Activated CD8-positive, alpha-beta memory T cell treated with anti-CD3 and anti-CD28 coated beads for 24 hours (primary cell): ENCODE results near the gene ARID1A.
A peak's percentile ranks its signal among the peaks of the same experiment; 100 is the strongest.

Source experiments
- DNase-seq: peaks from one replicate; pipeline ENCODE4 v3.0.0-alpha.2; 2020

Gene ARID1A

DNA sequence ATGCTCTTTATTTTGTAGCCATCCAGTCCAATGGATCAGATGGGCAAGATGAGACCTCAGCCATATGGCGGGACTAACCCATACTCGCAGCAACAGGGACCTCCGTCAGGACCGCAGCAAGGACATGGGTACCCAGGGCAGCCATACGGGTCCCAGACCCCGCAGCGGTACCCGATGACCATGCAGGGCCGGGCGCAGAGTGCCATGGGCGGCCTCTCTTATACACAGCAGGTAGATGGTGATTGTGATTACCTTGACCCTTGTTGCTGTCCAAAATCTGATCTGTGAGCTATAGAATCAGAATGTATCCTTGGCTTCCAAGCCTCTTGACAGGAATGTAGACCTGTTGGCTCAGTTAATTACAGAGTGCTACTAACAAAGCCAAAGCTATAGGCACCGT, 33.8 kb downstream of the ARID1A start:
- no peak for DNase-seq

DNA sequence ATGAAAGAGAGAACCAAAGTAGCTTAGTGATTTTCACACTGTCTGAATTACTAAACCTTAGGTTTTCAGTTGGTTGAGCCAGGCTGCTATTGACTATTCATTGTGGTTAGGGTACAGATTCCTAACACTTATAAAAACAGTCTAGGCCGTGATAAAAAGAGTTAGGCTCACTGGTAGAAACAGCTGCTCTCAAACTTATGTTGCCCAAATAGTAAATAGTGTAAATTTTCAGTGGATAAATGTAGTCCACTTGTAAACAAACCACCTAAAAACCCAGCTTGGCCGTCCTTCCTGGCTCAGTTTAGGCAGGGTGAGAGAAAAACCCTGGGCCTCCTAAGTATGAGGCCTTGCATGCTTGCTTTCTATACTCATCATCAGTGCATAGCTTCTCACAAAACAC, 34.9 kb downstream of the ARID1A start:
- DNase-seq, result no peak

DNA sequence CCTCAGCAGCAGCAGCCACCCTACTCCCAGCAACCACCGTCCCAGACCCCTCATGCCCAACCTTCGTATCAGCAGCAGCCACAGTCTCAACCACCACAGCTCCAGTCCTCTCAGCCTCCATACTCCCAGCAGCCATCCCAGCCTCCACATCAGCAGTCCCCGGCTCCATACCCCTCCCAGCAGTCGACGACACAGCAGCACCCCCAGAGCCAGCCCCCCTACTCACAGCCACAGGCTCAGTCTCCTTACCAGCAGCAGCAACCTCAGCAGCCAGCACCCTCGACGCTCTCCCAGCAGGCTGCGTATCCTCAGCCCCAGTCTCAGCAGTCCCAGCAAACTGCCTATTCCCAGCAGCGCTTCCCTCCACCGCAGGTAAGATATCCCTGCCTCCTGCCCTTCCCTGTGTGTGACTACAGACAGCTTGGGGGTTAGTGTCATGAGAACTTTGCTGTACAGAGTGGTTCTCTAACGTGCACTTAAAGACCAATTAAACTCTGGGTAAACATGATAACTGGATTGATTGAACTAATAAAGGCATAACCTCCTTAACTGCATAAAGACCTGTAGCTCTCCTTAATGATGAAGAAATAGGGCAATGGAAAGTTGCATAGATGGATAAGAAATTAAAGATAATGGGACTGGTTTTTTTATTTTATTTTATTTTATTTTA, 35.6 kb downstream of the ARID1A start:
- no peak for DNase-seq

DNA sequence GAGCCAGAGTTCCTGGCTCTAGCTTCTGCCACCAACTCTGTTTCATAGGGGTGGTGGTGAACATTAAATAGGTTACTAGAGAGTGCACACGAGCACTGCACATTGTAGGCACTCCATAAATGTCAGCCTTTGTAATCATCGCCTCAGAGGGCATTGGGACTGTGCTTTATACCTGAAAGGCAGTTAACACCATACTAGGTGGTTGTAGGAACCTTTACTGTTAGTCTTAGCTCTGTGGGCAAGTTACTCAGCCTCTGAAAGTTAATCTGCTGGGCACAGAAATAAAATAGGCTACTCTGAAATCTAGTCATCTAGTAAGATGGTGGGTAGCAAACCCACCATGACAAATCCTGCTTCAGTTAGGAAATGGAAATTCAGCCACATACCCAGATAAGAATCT, 37.6 kb downstream of the ARID1A start:
- DNase-seq, result no peak

DNA sequence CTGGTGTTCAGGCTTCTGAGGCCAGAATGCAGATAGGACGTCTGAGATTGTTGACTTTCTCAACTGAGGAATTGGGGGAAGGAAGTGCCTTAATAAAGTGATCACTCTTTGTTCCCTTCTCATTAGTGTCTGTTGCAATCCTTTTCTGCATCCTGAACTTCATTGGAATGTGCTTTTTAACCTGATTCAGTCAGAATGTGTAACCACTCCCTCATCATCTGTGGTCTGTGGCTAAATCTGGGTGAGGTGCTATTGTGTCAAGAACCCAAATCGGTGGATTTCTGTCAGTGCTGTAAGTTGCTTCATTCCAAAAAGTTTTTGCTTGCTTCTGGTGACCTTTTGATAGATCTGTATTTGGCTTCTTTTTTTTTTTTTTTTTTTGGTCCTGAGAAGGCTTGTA, 38.2 kb downstream of the ARID1A start:
- DNase-seq, result no peak

DNA sequence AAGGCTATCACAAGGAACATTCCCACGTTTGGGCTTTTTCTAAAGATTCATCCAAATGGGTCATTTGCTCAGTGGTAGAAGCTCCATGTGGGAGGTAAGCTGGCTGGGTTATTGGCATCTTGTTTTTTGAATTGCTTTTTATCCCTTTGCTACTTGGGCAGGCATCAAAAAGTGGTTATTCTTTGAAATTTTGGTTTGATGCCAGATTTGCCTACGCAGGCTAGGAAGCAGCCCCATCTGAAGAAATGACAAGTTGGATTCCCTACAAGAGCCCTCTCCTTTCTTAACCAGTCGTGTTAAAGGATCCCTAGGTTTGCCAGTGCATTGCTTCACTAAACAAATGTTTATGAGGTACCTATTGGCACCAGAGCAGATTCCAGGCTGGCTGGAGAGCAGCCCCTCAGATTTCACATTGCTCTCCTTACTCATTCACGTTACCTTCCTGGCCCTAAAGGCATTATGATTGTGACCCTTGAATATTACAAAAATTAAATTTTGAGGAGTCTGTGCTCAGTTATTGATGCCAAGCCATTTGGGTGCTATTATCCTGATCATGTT, 38.8 kb downstream of the ARID1A start:
- no peak for DNase-seq

DNA sequence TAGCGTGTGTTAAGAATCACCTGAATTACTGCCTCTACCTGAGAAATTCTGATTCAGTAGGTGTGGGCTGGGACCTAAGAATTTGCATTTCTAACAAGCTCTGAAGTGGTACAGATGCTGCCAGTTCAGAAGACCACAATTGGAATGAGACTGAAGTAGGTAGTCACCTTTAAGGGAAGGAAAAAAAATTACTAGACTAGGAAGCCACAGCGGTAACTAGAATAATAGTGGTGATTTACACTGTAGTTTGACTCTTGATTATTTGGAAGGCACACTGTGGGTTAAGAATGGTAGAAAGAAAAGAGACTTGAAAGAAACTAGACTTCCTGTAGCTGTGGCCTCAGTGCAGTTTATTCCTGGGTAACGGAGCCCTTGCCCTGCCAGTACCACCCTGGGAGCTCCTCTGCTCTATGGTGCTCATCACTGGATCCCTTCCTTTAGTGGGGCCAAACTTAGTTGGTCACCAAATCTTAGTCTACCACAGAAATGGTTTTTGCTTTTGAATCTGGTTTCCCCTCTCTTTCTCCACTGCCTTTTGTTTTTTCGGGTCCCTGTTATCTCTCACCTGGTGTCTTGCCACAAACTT, 43.6 kb downstream of the ARID1A start:
- DNase-seq, result peak; percentile 66

DNA sequence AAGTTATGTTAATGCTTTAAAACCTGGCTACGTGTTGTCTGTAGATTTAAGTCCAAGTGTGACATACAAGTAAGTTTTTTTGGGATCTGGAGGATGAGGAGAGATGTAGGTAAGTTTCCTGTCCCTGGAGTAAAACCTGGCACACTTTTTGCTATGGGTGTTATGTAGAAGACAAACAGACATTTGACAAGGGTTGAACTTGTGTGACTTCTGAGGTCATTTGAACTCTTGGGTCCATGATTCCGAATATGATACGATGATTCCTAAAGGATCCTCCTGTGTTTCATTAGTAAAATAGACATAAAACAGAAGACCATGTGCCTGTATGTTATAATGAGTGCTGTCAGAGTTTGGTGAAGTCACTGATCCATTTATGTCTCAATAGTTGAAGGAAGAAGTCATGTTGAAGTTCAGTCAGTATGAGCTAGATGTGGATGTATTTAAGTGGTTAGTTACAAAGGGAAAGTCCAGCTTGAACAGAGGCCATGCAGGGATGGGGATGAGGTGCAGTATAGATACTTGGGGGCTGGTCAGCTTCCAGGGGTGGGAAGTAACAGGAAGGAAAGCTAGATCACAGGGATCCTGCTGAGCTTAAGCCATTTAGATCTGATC, 44.3 kb downstream of the ARID1A start:
- DNase-seq, result no peak

DNA sequence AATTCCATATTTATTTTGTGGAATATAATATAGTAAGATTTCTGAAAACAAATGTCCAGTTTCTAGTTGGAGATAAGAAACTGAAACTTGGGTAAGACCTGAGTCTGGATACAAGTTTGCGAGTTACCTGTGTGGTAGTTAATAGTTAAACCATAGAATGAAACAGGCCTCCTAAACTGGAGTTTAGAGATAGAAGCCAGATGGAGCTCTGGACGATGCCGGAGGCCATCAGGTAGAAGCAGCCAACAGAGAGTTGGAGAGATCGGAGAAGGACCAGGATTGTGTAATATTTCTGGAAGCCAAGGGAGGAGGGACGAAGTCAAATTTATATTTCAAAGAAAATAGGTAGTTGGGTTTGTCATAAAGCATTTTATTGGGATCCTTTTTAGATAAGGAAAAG, 45.1 kb downstream of the ARID1A start:
- DNase-seq, result no peak

DNA sequence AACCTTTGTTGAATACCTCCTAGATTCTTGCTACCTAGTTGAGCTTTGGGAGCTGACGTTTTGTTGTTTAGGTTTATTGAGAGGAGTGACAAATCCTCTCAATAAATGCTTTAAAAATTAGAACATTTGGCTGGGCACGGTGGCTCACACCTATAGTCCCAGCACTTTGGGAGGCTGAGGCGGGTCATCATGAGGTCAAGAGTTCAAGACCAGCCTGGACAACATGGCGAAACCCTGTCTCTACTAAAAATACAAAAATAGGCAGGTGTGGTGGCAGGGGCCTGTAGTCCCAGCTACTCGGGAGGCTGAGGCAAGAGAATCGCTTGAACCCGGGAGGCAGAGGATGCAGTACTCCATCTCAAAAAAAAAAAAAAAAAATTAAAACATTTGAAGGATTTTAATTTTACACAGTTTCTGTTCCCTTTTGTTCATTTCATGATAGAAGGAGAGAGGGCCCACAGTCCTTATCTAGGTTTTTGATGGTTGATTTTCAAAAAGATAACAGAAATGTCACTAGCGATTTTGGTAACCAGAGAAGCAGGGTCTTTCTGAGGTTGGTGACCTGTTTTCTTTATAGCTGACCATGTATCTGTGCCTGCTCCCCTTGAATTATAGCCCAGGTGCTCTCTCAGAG, 47.7 kb downstream of the ARID1A start:
- DNase-seq, result no peak

DNA sequence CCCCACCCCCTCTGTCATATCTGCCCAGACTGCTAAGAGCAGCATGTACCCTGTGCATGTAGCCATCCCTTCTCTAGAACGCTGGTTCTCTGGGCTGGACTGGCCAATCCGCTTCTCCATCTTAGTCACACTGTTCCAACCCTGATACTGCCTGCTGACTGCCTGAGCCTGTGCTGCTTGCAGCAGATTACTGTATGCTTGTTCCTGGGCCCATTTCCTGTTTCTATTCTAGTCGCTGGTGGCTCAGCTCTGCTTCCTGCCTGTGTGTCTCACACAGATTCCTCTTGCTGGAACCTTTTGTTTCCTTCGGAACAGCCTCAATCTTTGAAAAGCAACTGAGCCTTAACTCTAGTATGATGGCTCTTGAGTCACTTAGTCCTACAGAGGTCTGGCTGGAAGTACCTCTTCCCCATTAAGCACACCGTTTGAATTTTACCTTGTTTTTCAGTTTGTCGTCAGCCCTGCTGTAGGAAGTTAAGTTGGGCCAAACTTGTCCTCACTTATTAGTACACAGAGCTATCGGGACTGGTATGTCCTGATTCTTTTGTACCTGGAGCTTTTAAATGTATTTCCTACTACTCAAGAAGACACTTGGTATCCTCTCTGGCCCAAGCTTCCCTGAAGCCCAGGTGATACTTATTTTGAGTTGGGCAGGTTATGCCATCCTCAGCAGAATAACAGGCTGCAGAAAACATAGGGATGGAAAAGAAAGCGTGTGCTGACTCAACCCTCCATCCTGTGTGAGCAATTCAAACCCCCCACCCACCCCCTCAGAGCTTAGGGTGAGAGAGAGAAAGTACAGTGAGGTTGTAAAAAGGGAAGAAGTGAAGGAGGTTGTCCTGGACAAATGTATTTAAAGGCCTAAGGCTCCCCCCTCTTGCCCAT, 48.5 kb downstream of the ARID1A start:
- peak; percentile 83 for DNase-seq

DNA sequence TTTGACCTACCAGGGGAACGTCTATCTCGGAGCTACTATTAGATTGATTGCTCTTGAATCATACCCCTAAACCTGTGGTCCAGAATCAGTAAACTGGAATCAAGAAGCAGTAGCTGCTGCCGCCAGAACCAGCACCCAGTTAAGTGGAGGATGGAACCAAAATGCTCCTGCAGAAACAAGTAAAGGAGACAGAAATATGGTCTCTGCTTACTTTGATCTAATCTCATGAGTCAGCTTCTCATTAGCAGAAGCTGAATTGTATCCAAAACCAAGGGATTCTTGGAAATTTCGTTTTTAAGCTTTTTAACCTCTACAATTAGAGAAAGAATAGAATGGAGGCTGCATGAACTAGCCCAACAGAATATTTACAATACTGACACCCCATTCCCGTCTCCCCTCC, 49.4 kb downstream of the ARID1A start:
- no peak for DNase-seq

DNA sequence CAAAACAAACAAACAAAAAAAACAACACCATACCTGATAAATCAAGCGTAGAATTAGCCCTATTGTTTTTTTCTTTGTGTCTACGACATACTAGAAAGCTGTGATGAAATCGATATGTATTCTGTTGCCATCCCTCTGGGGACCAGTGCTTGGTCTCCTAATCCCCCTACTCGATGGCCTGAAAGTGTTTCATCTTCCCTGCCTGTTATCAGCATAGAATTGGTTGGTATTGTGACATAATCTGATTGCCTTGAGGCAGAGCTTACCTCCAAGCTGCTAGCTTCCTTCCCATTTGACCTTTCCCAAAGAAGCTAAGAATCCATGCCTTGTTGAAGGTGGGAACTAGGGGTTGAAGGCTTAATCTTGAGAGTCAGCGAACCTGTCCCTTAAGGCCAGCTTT, 51.2 kb downstream of the ARID1A start:
- no peak for DNase-seq

DNA sequence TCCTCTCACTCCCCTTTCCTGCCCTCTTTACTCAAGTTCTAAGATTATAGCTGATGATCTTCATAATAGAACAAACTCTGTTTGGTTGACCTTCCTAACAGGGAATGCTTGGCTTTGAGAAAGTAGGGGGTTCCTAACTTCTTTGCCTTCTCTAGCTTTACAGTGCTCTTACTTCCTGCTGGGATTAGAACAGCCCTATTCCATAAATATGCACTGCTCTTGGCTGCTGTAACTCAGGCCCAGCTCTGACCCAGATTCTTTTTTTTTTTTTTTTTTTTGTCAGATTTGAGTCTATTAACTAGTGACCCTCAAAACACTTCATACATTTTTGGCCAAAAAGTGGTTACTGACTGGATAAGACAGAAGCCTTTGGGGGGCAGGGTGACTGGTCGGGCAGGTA, 52.5 kb downstream of the ARID1A start:
- no peak for DNase-seq

DNA sequence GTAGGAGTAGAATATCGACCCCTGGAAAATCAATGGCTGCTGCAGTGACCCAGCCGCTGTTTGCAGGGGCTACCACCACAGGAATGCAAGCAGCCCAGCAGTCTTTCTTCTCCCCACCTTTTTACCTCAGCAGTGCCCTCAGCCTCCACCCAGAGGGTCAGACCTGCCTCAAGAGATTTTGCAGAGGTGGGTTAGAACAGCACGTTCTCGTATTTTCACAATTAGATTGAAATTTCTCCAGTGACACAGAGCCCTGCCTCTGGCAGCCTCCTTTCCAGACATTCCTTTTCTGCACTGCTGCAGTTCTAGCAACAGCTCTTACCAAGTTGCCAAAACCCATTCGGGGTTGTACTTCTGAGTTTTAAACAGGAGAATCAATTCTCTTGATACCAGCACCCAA, 53.6 kb downstream of the ARID1A start:
- DNase-seq, result no peak

DNA sequence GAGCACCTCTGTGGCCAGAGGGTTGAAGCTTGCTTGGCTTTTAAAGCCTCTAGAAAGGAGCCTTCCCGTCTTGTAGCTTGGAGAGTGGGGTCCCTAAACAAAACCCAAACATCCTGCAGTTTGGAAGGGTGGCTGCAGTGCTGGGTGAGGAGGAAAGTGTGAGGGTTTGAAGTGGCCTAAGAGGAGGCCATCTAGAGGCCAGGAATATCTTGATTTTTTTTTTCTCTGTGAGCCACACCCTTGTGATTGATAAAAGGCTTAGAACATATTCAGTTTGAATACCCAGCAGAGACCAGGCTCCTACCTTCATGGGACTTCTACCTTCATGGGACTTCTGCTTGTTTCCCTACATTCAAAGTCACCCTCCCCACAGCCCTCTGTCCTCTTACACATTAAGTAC, 54.6 kb downstream of the ARID1A start:
- DNase-seq, result no peak

DNA sequence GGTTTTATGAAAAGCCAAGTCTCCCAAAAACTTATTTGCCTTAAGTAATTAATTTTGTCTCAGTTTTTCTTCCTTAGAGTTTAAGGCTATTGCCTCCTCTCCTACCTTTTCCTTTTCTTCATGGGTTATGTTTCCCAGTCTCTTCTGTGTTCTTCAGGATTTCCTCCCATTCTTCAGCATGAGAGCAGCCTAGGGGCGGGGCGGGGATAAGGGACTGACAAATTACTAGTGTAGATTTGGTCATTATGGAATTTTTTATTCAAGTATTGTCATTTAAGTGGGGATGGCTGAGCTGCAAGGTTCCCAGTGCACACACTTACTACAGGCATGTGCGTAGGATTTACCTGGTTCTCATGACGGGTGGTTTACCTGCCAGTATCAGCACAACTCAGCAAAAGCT, 56.7 kb downstream of the ARID1A start:
- DNase-seq, result no peak

DNA sequence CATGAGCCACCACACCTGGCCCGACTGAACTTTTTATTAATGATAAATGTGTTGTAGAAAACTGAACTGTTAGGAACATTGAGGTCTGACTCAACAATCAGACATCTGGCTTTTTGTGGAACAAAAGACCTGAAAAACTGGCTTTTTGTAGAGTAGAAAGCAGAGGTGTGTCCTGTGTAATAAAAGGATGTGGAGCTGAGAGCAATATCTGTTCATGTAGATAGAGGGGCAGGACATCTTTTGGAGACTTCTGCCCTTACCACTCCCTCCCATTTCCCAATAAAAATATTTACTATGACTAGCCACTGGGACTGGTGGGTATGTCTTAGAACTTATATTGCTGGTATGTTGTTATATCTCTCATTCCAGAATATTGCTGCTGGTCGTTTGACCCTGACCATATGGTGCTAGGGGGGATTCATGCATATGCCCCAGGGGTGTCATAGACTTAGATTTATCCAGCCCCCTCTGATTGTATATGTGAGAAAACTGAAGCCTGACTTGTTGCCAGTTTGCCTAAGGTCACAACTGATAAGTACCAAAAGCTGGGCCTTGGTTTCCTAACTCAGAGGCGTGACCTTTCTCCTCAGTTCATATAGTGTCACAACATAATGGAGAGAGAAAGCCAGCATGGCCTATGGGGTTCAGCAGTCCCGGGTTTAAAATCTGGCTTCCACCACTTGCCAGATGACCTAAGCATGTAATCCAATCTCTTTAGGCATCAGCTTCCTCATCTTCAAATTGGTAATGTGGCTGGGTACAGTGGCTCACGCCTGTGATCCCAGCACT, 58.5 kb downstream of the ARID1A start:
- no peak for DNase-seq

DNA sequence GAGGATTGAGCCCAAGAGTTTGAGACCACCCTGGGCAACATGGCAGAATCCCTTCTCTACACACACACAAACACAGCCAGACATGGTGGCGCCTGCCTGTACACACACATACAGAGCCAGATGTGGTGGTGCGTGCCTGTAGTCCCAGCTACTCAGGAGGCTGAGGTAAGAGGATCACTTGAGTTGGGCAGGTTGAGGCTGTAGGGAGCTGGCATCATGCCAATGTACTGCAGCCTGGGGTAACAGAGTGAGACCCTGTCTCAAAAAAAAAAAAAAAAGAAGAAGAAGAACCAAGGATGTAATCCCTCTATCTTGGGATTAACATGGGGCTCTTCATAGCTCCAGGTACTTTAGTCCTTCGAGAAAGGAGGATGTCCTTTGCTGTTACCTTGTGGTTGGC, 62.5 kb downstream of the ARID1A start:
- no peak for DNase-seq

DNA sequence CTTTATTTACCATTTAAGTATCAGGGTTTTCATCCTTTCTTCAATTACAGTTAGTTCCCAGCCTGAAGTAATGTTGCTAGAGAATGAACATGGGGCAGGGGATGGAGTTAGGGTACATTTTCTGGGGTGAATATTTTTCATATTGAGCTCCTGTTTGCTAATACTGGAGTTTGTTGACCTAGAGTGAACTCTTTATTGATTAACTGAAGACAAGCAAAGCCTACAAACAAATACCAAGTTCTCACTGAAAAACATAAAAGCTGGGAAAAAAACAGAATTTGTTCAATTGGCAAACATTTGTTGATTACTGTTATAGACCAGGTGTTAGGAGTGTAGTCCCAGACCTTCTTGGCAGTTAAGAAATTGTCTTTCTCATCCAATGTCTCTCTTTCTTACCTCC, 63.7 kb downstream of the ARID1A start:
- DNase-seq, result no peak

DNA sequence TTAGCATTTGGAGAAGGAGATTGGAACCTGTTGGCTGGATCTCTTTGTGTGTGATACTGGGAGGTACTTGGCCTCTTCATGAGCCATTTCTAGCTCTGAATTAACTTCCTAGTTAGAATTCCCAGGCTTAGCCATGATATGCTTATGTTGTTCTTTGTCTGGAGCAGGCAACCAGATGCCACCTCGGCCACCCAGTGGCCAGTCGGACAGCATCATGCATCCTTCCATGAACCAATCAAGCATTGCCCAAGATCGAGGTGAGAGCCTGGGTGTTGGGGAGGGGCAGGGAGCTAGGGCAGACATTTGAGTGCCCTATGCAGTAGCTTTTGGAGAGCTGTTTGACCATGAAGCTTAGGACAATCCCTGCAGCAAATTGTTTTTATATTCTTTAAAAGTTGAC, 65.4 kb downstream of the ARID1A start:
- no peak for DNase-seq

DNA sequence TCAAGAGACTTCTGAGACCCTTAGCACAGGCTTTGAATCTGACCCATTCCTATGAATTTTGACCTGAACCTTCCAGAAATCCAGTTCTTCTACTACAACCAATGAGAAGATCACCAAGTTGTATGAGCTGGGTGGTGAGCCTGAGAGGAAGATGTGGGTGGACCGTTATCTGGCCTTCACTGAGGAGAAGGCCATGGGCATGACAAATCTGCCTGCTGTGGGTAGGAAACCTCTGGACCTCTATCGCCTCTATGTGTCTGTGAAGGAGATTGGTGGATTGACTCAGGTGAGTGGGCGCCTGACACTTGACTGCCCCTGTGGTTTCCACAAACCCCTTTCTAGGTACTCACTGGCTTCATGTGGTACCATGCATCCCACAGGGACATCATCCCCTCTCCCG, 71.9 kb downstream of the ARID1A start:
- DNase-seq, result no peak
